K562 (cell line): ENCODE data around the gene ASPA. TPM values are rescaled to one million over a fixed set of nuclear protein-coding genes. Genes with fewer than 3 reads are reported as not detected.

Experiments
- CBX1 ChIP-seq: sonication (generic); IDR thresholded peaks from 2 replicates; pipeline ENCODE4 v1.6.1; 2016; ENCODE audit warnings: antibody characterized with exemption, low read depth, mild to moderate bottlenecking
- CTCF ChIP-seq, 3 experiments: IDR thresholded peaks in 2 of 3; conservative IDR thresholded peaks in 1 of 3; 2 replicates each; pipeline ENCODE4 v1.5.1; 2011 to 2012; ENCODE audit warnings: low read length in 3 of 3, mild to moderate bottlenecking in 3 of 3, control low read depth in 2 of 3, improper control_type of control experiment in 1 of 3, inconsistent platforms in 1 of 3, low read depth in 1 of 3, mixed read lengths in 1 of 3, moderate library complexity in 1 of 3; ENCODE audit not compliant: insufficient read depth in 2 of 3
- OTX1 ChIP-seq: fragments of 450-650 bp; formaldehyde crosslinking; IDR thresholded peaks from 2 replicates; pipeline ENCODE4 v1.4.0; 2022; ENCODE audit warnings: mild to moderate bottlenecking
- PBX2 ChIP-seq, 2 experiments: IDR thresholded peaks in 1 of 2; conservative IDR thresholded peaks in 1 of 2; 2 replicates each; pipeline ENCODE4 v1.6.1; 2016; ENCODE audit warnings: low read depth in 2 of 2, mild to moderate bottlenecking in 1 of 2, missing compliant biosample characterization in 1 of 2, missing genetic modification characterization in 1 of 2, moderate library complexity in 1 of 2
- SMARCA4 ChIP-seq: fragments of 450-650 bp; IDR thresholded peaks from 2 replicates; pipeline ENCODE4 v1.6.1; 2016
- ZNF655 ChIP-seq: fragments of 250-450 bp; sonication (Bioruptor Pico); IDR thresholded peaks from 2 replicates; pipeline ENCODE4 v1.5.0; 2021
- polyA plus RNA-seq, 8 experiments: library from polyadenylated mRNA; depleted of rRNA in 4 of 8; stranded (reverse) in 5 of 8; unstranded in 3 of 8; fragments of >200 nt; fragmentation: Nextera tagmentation in 2 of 8; fragmentation: Illumina TruSeq in 1 of 8; extraction: Ambion mirVana in 2 of 8; extraction: Trizol in 1 of 8; gene quantifications; 2 replicates each; pipeline versions ENCODE4 v1.2.1 to v1.2.3, GENCODE V29; 2011 to 2014; ENCODE audit warnings: inconsistent platforms in 1 of 8, missing spikeins in 1 of 8
- total RNA-seq, 7 experiments: library from RNA; depleted of rRNA in 6 of 7; stranded (reverse); fragments of >200 nt in 6 of 7; fragmentation: Illumina TruSeq in 2 of 7; extraction: Trizol in 2 of 7; gene quantifications; 2 replicates each; pipeline versions ENCODE4 v1.2.1 to v1.2.3, GENCODE V29; 2011 to 2021; ENCODE audit warnings: low replicate concordance in 1 of 7

ASPA gene
- total and polyA plus RNA-seq, 9 of the 15 experiments (the other 6 are each of a cell fraction or from before 2014, with no cell fraction given): not detected

GRCh38 chr17:3502466-3502865 lies 26.7 kb downstream of the ASPA start (continued):
- TF ChIP-seq CTCF (IDR thresholded peaks at IDR 0.05 in 2 of 3, conservative IDR thresholded peaks at IDR 0.05 in 1 of 3; ENCODE audit: insufficient read depth in 2 of 3, low read depth in 1 of 3, low read length in 3 of 3): no peak
- no peak for TF ChIP-seq PBX2 (CRISPR knock-in tag; IDR thresholded peaks at IDR 0.05; ENCODE audit: low read depth)
- TF ChIP-seq PBX2 (tag; conservative IDR thresholded peaks at IDR 0.05; ENCODE audit: low read depth): no peak
- TF ChIP-seq CBX1: no peak
- no peak for TF ChIP-seq SMARCA4
- TF ChIP-seq OTX1 (CRISPR knock-in tag): no peak
- TF ChIP-seq ZNF655 (CRISPR knock-in tag): no peak
